Smooth muscle cell (in vitro differentiated cells): ENCODE results near the gene ZNF678. TPM values are rescaled to one million over a fixed set of nuclear protein-coding genes. Genes with fewer than 3 reads are reported as not detected.

Experiments
- DNase-seq: peaks from one replicate; lab custom pipeline; 2025; ENCODE audit not compliant: unreplicated experiment; lab: John Stamatoyannopoulos, UW
- H2AFZ ChIP-seq: fragments of 200-600 bp; sonication (generic); 2 replicates; pipeline ENCODE4 v1.6.0; 2016; ENCODE audit warnings: antibody characterized with exemption, low read depth, mild to moderate bottlenecking
- H3F3A ChIP-seq: fragments of 200-600 bp; sonication (generic); 2 replicates; pipeline ENCODE4 v1.6.0; 2017; ENCODE audit warnings: antibody characterized with exemption, low read depth
- H3K27ac ChIP-seq: fragments of 200-600 bp; sonication (generic); 2 replicates; pipeline ENCODE4 v1.5.1; 2016; ENCODE audit warnings: low read depth, mild to moderate bottlenecking
- H3K27me3 ChIP-seq: fragments of 200-600 bp; sonication (generic); 2 replicates; pipeline ENCODE4 v1.6.1; 2016; ENCODE audit warnings: low read depth, mild to moderate bottlenecking
- H3K36me3 ChIP-seq: fragments of 200-600 bp; sonication (generic); 2 replicates; pipeline ENCODE4 v1.5.1; 2016; ENCODE audit warnings: low read depth
- H3K4me1 ChIP-seq: fragments of 200-600 bp; sonication (generic); 2 replicates; pipeline ENCODE4 v1.5.1; 2016; ENCODE audit warnings: low read depth
- H3K4me2 ChIP-seq: fragments of 200-600 bp; sonication (generic); 2 replicates; pipeline ENCODE4 v1.6.0; 2016; ENCODE audit warnings: mild to moderate bottlenecking
- H3K4me3 ChIP-seq: fragments of 200-600 bp; sonication (generic); 2 replicates; pipeline ENCODE4 v1.5.1; 2016; ENCODE audit warnings: mild to moderate bottlenecking
- H3K79me2 ChIP-seq: fragments of 200-600 bp; sonication (generic); 2 replicates; pipeline ENCODE4 v1.6.0; 2016; ENCODE audit warnings: low read depth, mild to moderate bottlenecking
- H3K9ac ChIP-seq: fragments of 200-600 bp; sonication (generic); 2 replicates; pipeline ENCODE4 v1.6.0; 2016; ENCODE audit warnings: low read depth
- H3K9me3 ChIP-seq: fragments of 200-600 bp; sonication (generic); replicated peaks from 2 replicates; pipeline ENCODE4 v1.5.1; 2016; ENCODE audit warnings: low read depth
- H4K20me1 ChIP-seq: fragments of 200-600 bp; sonication (generic); 2 replicates; pipeline ENCODE4 v1.6.0; 2016; ENCODE audit warnings: low read depth
- WGBS: methylation state at CpG from one replicate; pipeline ENCODE4 v1.1.7; 2016; ENCODE audit warnings: low lambda C conversion rate; 5-methylcytosine and 5-hydroxymethylcytosine counted together
- polyA plus RNA-seq: library from polyadenylated mRNA; unstranded; fragments of >200 nt; fragmentation: Nextera tagmentation; extraction: Ambion mirVana; gene quantifications from 2 replicates; pipeline ENCODE4 v1.2.1, GENCODE V29; 2016
- total RNA-seq: library from RNA; depleted of rRNA; stranded (reverse); fragments of >200 nt; gene quantifications from 2 replicates; pipeline ENCODE4 v1.2.3, GENCODE V29; 2014
- TF ChIP-seq, protein P1 (sequence below): fragments of 200-600 bp; sonication (generic); IDR thresholded peaks from 2 replicates; pipeline ENCODE4 v1.5.1; 2017; ENCODE audit warnings: borderline replicate concordance, mild to moderate bottlenecking, antibody characterized with exemption; ENCODE audit not compliant: insufficient read depth, poor library complexity, severe bottlenecking

ZNF678 gene
- total and polyA plus RNA-seq, 2 experiments from 2014 or later, result 2.1 to 8.7 TPM

GRCh38 chr1:227712648-227713047 is 149.3 kb downstream of the ZNF678 start:
- Histone ChIP-seq H3F3A (no peaks in the 10 kb centered on the region), H3K79me2 (no peaks in the 10 kb centered on the region), H3K4me1 (no peaks in the 10 kb centered on the region), H3K9ac (no peak overlapping the region), H3K36me3 (no peaks in the 10 kb centered on the region), H3K27ac (no peak overlapping the region), H2AFZ (no peak overlapping the region), H4K20me1 (no peaks in the 10 kb centered on the region), H3K9me3 (peaks cover 3% of the 10 kb centered on the region), H3K4me2 (no peak overlapping the region), H3K27me3 (no peaks in the 10 kb centered on the region), H3K4me3 (no peak overlapping the region)
- no peak for DNase-seq
- TF ChIP-seq, protein P1, sequence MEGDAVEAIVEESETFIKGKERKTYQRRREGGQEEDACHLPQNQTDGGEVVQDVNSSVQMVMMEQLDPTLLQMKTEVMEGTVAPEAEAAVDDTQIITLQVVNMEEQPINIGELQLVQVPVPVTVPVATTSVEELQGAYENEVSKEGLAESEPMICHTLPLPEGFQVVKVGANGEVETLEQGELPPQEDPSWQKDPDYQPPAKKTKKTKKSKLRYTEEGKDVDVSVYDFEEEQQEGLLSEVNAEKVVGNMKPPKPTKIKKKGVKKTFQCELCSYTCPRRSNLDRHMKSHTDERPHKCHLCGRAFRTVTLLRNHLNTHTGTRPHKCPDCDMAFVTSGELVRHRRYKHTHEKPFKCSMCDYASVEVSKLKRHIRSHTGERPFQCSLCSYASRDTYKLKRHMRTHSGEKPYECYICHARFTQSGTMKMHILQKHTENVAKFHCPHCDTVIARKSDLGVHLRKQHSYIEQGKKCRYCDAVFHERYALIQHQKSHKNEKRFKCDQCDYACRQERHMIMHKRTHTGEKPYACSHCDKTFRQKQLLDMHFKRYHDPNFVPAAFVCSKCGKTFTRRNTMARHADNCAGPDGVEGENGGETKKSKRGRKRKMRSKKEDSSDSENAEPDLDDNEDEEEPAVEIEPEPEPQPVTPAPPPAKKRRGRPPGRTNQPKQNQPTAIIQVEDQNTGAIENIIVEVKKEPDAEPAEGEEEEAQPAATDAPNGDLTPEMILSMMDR, result no peak

DNA sequence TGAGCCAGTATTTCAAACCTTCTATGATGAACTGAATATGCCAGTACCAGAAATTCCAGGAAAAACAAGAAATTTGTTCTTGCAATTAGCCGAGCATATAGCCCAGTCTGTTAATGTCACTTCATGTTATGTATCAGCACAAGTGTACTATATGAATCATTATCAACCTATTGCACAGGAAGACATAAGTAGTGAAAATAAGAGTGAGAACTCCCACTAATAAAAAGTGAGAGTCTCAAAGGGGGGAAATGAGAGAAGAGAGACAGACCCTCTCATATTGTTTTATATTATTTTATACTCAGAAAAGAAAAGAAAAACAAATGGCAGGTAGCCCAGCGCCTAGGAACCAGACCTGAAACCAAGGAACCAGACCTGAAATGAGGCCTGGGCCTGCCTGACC is 155.6 kb downstream of the ZNF678 start:
- Histone ChIP-seq H3F3A (no peaks in the 10 kb centered on the region), H3K27me3 (no peaks in the 10 kb centered on the region), H4K20me1 (no peaks in the 10 kb centered on the region), H3K4me1 (no peaks in the 10 kb centered on the region), H3K79me2 (no peaks in the 10 kb centered on the region), H3K36me3 (no peaks in the 10 kb centered on the region), H3K4me2 (no peak overlapping the region), H3K27ac (no peak overlapping the region), H2AFZ (no peak overlapping the region), H3K9me3 (peaks cover 7% of the 10 kb centered on the region), H3K9ac (no peak overlapping the region), H3K4me3 (no peak overlapping the region)
- 89% methylated on average over 2 of the region's 2 CpGs for WGBS
- no peak for DNase-seq
- TF ChIP-seq, protein P1, result no peak

DNA sequence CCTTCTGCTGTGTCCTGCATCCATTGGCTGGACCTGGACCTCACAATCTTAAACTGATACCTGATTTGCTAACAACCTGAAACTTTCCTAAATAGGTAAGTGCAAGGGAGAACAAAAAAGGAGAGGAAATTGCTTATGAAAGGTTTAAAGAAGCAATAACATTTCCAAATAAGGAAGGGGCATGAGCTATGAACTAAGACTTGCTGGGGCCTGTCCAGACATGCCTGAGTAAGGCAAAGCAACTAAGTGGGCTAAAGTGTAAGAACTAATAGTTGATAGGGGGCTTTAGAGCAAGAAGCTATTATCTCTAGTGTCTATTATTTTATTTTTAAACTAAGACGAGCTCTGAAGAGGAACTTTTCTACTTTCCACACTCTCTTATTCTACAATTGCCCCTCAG is 160.1 kb downstream of the ZNF678 start:
- no peak overlapping the region for H3K9ac ChIP-seq
- no peaks in the 10 kb centered on the region for H4K20me1 ChIP-seq
- H3K79me2 ChIP-seq, result no peaks in the 10 kb centered on the region
- H3K27me3 ChIP-seq, result no peaks in the 10 kb centered on the region
- H2AFZ ChIP-seq, result no peak overlapping the region
- peaks cover 4% of the 10 kb centered on the region for H3K4me1 ChIP-seq
- no peak for DNase-seq
- H3K4me3 ChIP-seq, result no peak overlapping the region
- TF ChIP-seq, protein P1, result no peak
- no peaks in the 10 kb centered on the region for H3F3A ChIP-seq
- no peak overlapping the region for H3K27ac ChIP-seq
- H3K36me3 ChIP-seq, result no peaks in the 10 kb centered on the region
- WGBS, result 81% methylated on average over 1 of the region's 1 CpG
- peaks cover 4% of the 10 kb centered on the region for H3K9me3 ChIP-seq
- H3K4me2 ChIP-seq, result no peak overlapping the region

DNA sequence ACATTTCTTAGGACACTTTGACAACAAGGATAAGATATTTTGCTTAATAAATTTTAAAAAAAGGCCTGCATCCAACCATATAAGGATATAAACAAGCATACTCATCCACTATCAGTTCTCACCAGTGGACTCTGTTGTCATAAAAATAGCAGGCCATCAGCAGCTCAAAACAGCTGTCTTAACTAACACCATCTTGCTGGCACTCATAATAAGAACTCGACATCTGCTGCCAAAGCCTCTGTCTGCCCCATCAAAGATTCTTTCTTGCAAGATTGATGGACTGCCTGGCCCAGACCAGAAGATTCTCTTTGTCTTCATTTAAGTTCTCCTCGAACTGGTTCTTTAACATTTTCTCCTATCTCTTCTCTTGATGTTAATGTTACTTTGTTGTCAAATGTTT is 161.7 kb downstream of the ZNF678 start:
- Histone ChIP-seq H2AFZ (no peak overlapping the region), H4K20me1 (no peaks in the 10 kb centered on the region), H3F3A (peaks cover 5% of the 10 kb centered on the region), H3K27ac (no peak overlapping the region), H3K4me3 (no peak overlapping the region), H3K79me2 (no peaks in the 10 kb centered on the region), H3K36me3 (no peaks in the 10 kb centered on the region), H3K4me1 (peaks cover 9% of the 10 kb centered on the region), H3K9me3 (peaks cover 4% of the 10 kb centered on the region), H3K9ac (no peak overlapping the region), H3K4me2 (no peak overlapping the region), H3K27me3 (no peaks in the 10 kb centered on the region)
- DNase-seq, result no peak
- TF ChIP-seq, protein P1, result no peak
- WGBS, result 63% methylated on average over 2 of the region's 2 CpGs
